ENCODE data around the gene SAE1. TPM values are rescaled to one million over a fixed set of nuclear protein-coding genes. Genes with fewer than 3 reads are reported as not detected.

SAE1 gene
- total RNA-seq, 1 experiment from 2014 or later, result 251 TPM

DNA sequence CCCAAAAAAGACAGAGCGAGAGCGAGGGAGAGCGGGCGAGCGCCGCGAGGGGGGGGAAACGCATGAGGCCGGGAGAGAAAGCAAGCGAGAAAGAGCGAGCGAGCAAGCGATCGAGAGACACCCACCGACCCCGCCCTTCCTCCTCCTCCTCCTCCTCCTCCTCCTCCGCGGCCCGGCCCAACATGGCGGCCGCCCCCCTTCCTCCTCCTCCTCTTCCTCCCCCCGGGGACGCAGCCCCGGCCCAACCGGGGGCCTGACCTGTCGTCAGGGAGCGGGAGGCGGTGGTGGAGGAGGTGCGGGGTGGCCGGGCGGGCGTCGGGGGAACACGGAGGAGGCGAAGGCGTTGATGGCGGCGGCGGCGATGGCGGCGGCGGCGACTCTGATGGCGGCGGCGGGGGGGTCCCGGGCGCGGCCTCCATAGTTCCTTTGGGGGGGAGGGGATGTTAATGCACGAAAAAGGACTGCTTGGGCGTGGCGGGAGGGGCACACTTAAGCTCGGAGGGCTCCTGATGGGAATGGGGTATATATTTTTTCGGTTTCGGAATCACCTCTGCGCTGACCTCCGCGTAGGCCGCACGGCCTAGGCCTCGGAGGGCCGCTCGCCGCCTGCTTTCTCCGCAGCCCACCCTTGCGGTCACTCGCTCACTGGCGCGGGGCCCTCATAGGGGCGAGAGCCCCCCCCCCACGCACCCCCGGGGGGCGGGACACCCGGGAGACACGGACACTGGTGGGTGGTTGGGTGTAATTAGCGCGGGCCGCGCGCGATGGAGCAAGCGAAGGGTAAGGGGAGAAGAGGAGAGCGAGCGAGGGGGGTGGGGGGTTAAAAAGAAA lies 18.3 kb upstream of the SAE1 start:
- H3K36me3 Mint-ChIP-seq (ENCODE audit: insufficient read depth, unreplicated experiment), result peaks cover 68% of the 10 kb centered on the region
- Histone ChIP-seq H3K9me3 (no peaks in the 10 kb centered on the region), H3K36me3 (ENCODE audit: control insufficient read depth, insufficient read depth, low read length) (no peaks in the 10 kb centered on the region; the same call in 1 of the 2 replicates), H3K27me3 (replicated peaks; ENCODE audit: control insufficient read depth, insufficient read depth, low read length) (no peaks in the 10 kb centered on the region), H3K4me1 (peaks cover 28% of the 10 kb centered on the region), H3K4me3 (ENCODE audit: low read depth, low read length) (peak overlapping the region; percentile 64)
- ChIA-PET CTCF (interaction anchor here (0.6 to 2.1 kb wide), 9 partner anchors 13 to 187 kb away, joined by 3 to 25 read pairs (median 4); partner anchors contain the start of gene SAE1), POLR2A (interaction anchor here (0.6 to 3.0 kb wide), 16 partner anchors 9 to 340 kb away, joined by 3 to 75 read pairs (median 12); partner anchors contain the start of genes CCDC9, SAE1 and TMEM160)
- DNase-seq, result peak; percentile 88 to 90
- H3K27ac Mint-ChIP-seq (ENCODE audit: unreplicated experiment), result peak overlapping the region; percentile 99
- H3K27me3 Mint-ChIP-seq (ENCODE audit: insufficient read depth, unreplicated experiment), result no peaks in the 10 kb centered on the region
- TSS peak; percentile 2 for BruUV-seq (replicated peaks)
- TF ChIP-seq, protein P1, sequence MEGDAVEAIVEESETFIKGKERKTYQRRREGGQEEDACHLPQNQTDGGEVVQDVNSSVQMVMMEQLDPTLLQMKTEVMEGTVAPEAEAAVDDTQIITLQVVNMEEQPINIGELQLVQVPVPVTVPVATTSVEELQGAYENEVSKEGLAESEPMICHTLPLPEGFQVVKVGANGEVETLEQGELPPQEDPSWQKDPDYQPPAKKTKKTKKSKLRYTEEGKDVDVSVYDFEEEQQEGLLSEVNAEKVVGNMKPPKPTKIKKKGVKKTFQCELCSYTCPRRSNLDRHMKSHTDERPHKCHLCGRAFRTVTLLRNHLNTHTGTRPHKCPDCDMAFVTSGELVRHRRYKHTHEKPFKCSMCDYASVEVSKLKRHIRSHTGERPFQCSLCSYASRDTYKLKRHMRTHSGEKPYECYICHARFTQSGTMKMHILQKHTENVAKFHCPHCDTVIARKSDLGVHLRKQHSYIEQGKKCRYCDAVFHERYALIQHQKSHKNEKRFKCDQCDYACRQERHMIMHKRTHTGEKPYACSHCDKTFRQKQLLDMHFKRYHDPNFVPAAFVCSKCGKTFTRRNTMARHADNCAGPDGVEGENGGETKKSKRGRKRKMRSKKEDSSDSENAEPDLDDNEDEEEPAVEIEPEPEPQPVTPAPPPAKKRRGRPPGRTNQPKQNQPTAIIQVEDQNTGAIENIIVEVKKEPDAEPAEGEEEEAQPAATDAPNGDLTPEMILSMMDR (IDR thresholded peaks at IDR 0.05; ENCODE audit: insufficient read depth in 1 of 2, low read depth in 1 of 2, low read length in 1 of 2, severe bottlenecking in 1 of 2, unreplicated experiment in 1 of 2), result no peak
- H3K9me3 Mint-ChIP-seq (ENCODE audit: unreplicated experiment), result no peaks in the 10 kb centered on the region
- peaks cover 37% of the 10 kb centered on the region for H3K4me1 Mint-ChIP-seq (ENCODE audit: low read depth, unreplicated experiment)
- intact Hi-C loops (cut with micrococcal nuclease; ENCODE audit: unreplicated experiment), result loop anchor here (2.0 to 5.0 kb wide), 2 partner anchors 18 to 35 kb away; partner anchors contain the start of gene SAE1
- H3K4me3 Mint-ChIP-seq (ENCODE audit: unreplicated experiment), result peak overlapping the region; percentile 97

DNA sequence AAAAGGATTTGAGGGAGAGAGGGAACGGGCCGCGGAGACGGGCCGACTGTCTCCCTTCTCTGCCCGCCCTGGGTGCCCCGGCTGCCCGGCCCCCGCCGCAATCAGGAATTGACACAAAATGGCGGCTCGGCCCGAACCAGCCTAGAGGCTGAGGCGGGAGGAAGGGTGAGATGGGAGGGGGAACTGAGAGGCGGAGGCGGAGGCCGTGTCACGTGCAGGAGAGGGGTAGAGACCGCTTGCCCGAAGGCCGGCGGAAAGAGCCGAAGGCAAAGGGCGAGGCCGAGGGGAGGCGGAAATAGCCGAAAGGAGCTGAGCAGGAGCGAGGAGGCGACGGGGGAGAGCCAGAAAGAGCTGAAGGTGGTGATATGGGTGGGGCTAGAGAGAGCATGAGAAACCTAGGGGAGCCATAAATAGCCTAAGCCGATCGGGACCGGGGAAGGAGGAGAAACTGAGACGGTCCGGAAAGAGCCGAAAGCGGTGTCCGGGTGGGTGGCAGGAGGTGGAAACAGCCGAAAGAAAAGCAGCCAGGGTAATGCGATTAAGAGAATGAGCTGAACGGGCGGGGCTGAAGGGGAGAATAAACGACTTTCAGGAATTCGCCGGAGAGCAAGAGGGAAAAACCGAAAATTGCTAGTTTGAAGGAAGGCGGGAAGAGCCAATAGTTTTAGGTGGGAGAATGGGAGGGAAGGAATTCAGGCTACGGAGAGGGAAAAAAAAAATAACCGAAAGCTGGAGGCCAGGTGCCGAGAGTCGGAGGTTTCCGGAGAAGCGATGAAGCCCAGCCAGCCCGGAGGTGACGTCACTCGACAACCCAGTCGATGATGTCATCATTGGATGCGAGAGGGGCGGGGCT lies 17.4 kb upstream of the SAE1 start, which contains the start of gene ZC3H4:
Gene ZC3H4 (minus strand): TSS at position 780 of the 853 bp plus-strand sequence. CDS start 1,192 bp downstream, outside the sequence.
- H3K4me1 ChIP-seq, result peaks cover 20% of the 10 kb centered on the region
- DNase-seq, result peak; percentile 100
- H3K36me3 ChIP-seq (ENCODE audit: control insufficient read depth, insufficient read depth, low read length), result no peaks in the 10 kb centered on the region; the same call in 1 of the 2 replicates
- ChIA-PET POLR2A (interaction anchor here (0.6 to 3.0 kb wide), 31 partner anchors 9 to 1078 kb away, joined by 3 to 75 read pairs (median 5); partner anchors contain the start of genes CCDC9, DHX34, SAE1 and TMEM160), CTCF (interaction anchor here (0.5 to 2.1 kb wide), 17 partner anchors 12 to 256 kb away, joined by 3 to 25 read pairs (median 4); partner anchors contain the start of gene SAE1)
- H3K4me3 ChIP-seq (ENCODE audit: low read depth, low read length), result peak within 1 kb of the TSS; percentile 64
- no peaks in the 10 kb centered on the region for H3K9me3 Mint-ChIP-seq (ENCODE audit: unreplicated experiment)
- peak within 1 kb of the TSS; percentile 97 for H3K4me3 Mint-ChIP-seq (ENCODE audit: unreplicated experiment)
- H3K27me3 ChIP-seq (replicated peaks; ENCODE audit: control insufficient read depth, insufficient read depth, low read length), result no peaks in the 10 kb centered on the region
- H3K9me3 ChIP-seq, result no peaks in the 10 kb centered on the region
- intact Hi-C loops (cut with micrococcal nuclease; ENCODE audit: unreplicated experiment), result loop anchor here (1.0 to 5.0 kb wide), 5 partner anchors 12 to 65 kb away; partner anchors contain the start of genes SAE1 and TMEM160
- H3K27ac Mint-ChIP-seq (ENCODE audit: unreplicated experiment), result peak within 1 kb of the TSS; percentile 99
- no peaks in the 10 kb centered on the region for H3K27me3 Mint-ChIP-seq (ENCODE audit: insufficient read depth, unreplicated experiment)
- no TSS peak for BruUV-seq (replicated peaks)
- peaks cover 60% of the 10 kb centered on the region for H3K36me3 Mint-ChIP-seq (ENCODE audit: insufficient read depth, unreplicated experiment)
- TF ChIP-seq, protein P1 (IDR thresholded peaks at IDR 0.05; ENCODE audit: insufficient read depth in 1 of 2, low read depth in 1 of 2, low read length in 1 of 2, severe bottlenecking in 1 of 2, unreplicated experiment in 1 of 2), result peak in 1 of 2 experiments; percentile 11
- H3K4me1 Mint-ChIP-seq (ENCODE audit: low read depth, unreplicated experiment), result peaks cover 28% of the 10 kb centered on the region

Data from Caco-2 (cell line).